GM18519 (cell line): ENCODE results near the gene TLX3.
"Not testable (repeated sequence)": the region's sequence is repeated elsewhere in the genome, so short reads cannot be mapped to it uniquely, and the experiment has no call there.

Source experiments
- ATAC-seq: cut with Tn5 transposase; IDR thresholded peaks from one replicate; pipeline ENCODE4 v1.9.1; 2021; ENCODE audit warnings: mild to moderate bottlenecking, moderate library complexity; ENCODE audit not compliant: unreplicated experiment, low FRiP score

Gene TLX3

DNA sequence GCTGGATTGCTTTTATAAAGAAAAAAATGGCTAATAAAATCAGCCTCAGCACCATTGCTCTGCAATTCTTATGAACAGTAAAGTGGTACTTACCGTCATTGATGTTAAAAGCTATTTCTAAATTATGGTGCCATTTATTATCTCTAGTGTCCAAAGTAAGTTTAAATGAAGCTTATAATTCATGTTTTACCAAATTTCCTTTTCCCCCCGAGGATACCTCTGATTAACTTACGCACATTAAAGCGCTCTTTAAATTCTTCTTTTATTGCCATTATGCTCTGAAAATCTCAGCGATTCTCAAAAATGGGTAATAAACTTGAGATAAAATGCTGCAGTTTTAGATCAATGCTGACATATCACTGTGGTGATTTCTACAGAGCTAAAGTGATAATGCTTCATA lies 13.5 kb downstream of the TLX3 start:
- ATAC-seq: no peak

DNA sequence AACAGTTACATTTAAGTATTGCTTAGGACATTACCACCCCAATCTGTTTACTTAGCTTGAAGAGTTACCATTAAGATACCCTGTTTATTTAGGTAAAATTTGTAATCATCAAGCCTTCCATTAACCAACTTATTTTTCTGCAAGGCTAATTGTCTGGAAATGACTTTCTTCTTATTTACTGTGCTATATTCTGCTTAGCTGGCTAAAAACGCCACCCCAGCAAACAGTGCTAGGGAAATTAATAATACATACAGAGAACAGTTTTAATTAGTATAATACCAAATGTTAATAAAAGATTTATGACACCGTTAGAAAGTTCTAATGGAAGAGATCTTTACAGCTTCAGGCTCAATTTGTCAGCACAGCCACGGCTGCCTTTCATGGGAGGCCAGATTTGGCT lies 14.0 kb downstream of the TLX3 start:
- ATAC-seq: no peak

DNA sequence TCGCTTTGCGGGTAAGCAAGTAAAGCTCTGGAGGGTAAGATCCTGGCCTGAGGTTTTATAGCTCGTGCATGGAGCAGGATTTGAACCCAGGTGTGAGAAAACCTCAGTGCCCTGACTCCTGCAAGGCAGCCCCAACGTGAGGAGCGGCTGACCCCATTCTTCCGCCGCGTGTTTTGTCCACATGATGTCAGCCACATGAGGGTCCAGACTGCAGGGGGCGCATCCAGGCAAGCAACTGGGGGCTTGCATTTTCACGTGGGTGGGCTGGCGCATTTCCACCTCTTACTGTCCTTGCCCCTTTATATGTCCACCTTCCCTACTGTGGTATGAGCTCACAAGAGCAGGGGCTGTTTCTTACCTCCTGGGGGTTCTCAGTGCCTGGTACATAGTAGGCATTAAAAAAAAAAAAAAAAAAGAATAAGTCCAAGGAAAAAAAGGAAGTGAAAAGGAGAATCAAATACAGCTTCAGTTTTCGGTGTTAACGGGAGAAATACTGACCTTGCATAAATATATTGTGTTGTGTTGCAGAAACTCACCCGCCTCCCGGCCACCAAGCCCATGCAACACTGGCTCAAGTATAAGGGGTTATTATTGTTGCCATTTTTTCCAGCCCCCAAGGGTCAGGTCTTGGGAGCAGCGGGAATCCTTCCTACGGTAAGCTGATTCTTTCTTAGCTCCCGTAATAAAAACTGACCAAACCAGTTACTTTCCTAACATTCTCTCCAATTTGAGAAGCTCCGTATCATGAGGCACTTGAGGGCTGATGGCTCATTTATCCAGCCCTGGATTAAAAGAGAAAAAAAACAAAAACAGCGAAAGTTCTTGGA lies 15.0 kb downstream of the TLX3 start:
- ATAC-seq: no peak

GRCh38 chr5:171330021-171330420 lies 21.0 kb downstream of the TLX3 start:
- no peak for ATAC-seq

GRCh38 chr5:171335616-171336015 lies 26.6 kb downstream of the TLX3 start:
- no peak for ATAC-seq

DNA sequence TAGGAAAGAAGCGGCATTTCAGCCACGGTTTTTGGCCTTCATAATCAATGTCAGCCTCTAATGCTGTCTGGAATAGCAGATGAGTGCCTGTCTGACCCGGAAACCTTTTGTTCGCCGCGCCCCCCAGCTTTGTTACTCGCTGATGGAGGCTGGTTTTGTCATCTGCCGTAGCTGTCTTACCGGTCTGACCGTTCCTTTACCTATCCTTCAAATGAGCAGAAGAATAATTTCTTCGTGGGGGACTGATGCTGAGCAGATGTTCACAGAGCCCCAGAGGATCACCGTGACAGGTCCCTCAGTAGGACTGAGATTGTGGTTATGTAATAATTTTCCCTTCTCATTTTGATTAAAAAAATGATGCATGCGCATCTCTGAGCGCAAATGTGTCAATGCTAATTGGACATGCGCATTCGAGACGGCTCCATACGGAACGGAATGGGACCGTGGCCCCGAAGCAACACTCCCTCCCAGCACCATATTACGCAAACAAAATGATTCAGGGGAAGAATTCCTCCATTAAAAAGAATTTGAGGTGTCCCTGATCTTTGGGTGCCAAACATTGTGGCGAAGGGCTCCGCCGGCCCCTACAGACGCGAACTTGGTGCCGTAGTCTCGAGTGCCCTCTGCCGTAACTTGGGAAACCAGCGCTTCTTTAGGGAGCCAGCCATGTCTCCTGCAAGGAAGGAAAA lies 27.6 kb downstream of the TLX3 start:
- no peak for ATAC-seq

DNA sequence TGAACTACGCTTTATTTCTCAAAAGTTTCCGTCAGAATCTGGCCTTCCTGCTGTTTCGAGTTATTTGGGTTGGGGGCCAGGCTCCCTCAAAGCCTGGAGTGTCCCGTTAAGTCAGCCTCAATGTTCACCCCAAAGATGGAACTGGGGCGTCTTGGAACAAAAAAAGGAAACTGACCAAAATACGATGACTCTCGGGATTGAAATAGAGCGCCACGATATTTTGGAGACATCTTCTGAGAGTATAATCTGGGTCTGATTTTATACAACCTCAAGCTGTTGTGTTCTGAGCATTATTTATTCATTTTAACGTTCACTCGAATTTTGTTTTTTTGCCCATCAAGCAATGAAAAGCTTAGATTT lies 28.1 kb downstream of the TLX3 start:
- no peak for ATAC-seq

DNA sequence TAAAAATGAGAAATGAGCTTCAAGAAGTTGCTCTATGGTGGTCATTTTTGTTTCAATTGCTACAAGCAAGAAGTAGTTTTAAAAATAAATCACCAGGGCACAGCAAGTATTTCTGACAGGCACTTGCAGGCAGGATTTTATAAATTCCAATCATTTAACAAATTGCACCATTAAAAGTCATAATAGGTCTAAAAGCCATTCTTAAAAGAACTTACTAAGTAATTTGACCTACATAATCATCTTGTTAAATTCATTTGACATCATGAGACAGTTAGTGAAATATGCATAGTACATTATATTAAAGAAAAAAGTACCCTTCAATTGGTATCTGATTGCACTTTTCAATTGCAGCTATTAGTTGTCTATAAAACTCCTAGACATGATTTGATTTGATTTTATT lies 31.0 kb downstream of the TLX3 start:
- no peak for ATAC-seq

- ATAC-seq: no peak
Observed at GRCh38 chr5:171340491-171340890, 31.4 kb downstream of the TLX3 start.

GRCh38 chr5:171342362-171343111 lies 33.5 kb downstream of the TLX3 start:
- no peak for ATAC-seq

DNA sequence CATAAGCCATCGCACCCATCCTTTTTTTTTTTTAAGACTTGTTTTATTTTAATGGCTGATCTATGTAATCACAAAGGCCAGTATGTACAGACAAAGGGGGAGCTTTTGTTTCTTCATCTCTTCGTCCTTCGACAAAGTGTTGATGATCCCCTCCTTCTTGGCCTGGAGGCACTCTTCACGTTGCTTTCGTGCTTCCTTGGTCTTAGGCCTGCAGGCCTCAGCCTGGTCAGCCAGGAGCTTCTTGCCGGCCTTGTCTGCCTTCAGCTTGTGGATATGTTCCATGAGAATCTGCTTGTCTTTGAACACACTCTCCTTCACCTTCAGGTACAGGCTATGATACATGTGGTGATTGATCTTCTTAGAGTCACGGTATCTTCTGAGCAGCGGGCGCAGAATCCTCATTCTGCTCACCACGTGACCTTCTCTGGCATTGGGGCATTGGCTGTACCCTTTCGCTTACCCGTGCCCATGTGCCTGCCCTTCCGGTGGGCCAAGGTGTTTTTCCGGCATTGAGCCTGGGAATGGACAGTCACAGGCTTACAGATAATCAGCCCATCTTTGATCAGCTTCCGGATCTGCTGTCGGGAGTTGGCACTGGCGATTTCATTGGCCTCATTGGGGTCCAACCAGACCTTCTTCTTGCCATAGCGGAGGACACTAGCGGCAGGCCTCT lies 36.0 kb downstream of the TLX3 start:
- no peak for ATAC-seq

GRCh38 chr5:171351536-171352073 lies 42.6 kb downstream of the TLX3 start:
- no peak for ATAC-seq

DNA sequence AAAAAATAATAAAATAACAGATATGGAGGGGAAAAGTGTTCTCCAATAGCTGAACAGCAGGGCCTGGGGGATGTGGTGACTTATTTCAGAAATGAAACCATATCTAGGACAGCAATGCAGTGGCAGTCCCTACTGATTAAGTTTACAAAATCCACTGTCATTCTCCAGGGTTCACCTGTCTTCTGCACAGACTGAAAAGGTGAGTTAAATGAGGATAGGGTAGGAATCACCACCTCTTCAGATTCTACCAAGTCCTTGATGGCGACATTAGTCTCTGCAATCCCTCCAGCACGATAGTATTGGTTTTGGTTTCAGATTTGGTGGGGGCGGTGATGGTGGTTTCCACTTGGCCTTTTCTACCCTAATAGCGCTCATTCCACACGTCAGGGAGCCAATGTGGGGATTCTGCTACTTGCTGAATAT lies 46.3 kb downstream of the TLX3 start:
- peak; percentile 58 for ATAC-seq

DNA sequence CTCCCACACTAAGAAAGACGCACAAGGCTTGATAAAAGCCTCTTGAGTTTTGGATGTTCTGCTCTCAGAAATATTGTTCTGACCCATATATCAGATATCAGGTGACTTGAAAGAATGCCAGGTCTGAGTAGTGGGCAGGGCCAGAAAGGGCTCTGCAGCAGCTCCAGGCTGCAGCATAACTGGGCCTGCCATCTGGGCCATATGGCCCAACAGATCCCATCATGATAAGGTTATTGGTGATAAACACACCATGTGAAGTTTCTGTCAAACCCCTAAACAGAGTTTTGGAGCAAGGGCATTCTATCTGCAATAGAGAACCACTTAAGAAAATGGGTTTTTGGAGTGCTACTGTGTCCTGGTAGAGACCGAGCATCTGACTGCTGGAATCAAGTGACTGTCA lies 48.8 kb downstream of the TLX3 start:
- no peak for ATAC-seq

- not testable (repeated sequence) for ATAC-seq
Observed at GRCh38 chr5:171361151-171361550, 52.1 kb downstream of the TLX3 start.
